ENCODE results near the gene GRHL1.

Gene GRHL1

GRCh38 chr2:10043906-10044601 lies 92.6 kb downstream of the GRHL1 start:
- DNase-seq: peak; percentile 95 to 97

GRCh38 chr2:10045561-10046355 lies 94.3 kb downstream of the GRHL1 start:
- no peak for DNase-seq

GRCh38 chr2:10046931-10047330 lies 95.4 kb downstream of the GRHL1 start:
- DNase-seq: no peak

- DNase-seq: no peak
Measured at GRCh38 chr2:10047616-10048500, 96.4 kb downstream of the GRHL1 start.

- peak in 1 of 2 donors; percentile 63 for DNase-seq
Measured at GRCh38 chr2:10048501-10049171, 97.1 kb downstream of the GRHL1 start.
